HL-60 (cell line): ENCODE results near the gene PIGT.

ENCODE experiments used
- POLR2AphosphoS5 ChIP-seq: IDR thresholded peaks from 2 replicates; pipeline ENCODE4 v1.6.1; 2012; ENCODE audit warnings: low read depth
- SPI1 ChIP-seq: IDR thresholded peaks from 2 replicates; pipeline ENCODE4 v1.6.1; 2012; ENCODE audit warnings: low read depth, mild to moderate bottlenecking, borderline replicate concordance
- TF ChIP-seq, protein P1 (sequence below): IDR thresholded peaks from one replicate; pipeline ENCODE4 v1.5.1; 2011; ENCODE audit warnings: low read length, control low read depth, inconsistent platforms; ENCODE audit not compliant: insufficient read depth
- TF ChIP-seq, protein P2 (sequence below): IDR thresholded peaks from 2 replicates; pipeline ENCODE4 v1.6.1; 2012; ENCODE audit warnings: low read depth; ENCODE audit not compliant: insufficient replicate concordance

- no peak for TF ChIP-seq POLR2AphosphoS5
- TF ChIP-seq, protein P1, sequence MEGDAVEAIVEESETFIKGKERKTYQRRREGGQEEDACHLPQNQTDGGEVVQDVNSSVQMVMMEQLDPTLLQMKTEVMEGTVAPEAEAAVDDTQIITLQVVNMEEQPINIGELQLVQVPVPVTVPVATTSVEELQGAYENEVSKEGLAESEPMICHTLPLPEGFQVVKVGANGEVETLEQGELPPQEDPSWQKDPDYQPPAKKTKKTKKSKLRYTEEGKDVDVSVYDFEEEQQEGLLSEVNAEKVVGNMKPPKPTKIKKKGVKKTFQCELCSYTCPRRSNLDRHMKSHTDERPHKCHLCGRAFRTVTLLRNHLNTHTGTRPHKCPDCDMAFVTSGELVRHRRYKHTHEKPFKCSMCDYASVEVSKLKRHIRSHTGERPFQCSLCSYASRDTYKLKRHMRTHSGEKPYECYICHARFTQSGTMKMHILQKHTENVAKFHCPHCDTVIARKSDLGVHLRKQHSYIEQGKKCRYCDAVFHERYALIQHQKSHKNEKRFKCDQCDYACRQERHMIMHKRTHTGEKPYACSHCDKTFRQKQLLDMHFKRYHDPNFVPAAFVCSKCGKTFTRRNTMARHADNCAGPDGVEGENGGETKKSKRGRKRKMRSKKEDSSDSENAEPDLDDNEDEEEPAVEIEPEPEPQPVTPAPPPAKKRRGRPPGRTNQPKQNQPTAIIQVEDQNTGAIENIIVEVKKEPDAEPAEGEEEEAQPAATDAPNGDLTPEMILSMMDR = no peak
- TF ChIP-seq, protein P2, sequence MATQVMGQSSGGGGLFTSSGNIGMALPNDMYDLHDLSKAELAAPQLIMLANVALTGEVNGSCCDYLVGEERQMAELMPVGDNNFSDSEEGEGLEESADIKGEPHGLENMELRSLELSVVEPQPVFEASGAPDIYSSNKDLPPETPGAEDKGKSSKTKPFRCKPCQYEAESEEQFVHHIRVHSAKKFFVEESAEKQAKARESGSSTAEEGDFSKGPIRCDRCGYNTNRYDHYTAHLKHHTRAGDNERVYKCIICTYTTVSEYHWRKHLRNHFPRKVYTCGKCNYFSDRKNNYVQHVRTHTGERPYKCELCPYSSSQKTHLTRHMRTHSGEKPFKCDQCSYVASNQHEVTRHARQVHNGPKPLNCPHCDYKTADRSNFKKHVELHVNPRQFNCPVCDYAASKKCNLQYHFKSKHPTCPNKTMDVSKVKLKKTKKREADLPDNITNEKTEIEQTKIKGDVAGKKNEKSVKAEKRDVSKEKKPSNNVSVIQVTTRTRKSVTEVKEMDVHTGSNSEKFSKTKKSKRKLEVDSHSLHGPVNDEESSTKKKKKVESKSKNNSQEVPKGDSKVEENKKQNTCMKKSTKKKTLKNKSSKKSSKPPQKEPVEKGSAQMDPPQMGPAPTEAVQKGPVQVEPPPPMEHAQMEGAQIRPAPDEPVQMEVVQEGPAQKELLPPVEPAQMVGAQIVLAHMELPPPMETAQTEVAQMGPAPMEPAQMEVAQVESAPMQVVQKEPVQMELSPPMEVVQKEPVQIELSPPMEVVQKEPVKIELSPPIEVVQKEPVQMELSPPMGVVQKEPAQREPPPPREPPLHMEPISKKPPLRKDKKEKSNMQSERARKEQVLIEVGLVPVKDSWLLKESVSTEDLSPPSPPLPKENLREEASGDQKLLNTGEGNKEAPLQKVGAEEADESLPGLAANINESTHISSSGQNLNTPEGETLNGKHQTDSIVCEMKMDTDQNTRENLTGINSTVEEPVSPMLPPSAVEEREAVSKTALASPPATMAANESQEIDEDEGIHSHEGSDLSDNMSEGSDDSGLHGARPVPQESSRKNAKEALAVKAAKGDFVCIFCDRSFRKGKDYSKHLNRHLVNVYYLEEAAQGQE = no peak
- no peak for TF ChIP-seq SPI1
Measured at GRCh38 chr20:45470262-45470931, 54.5 kb downstream of the PIGT start.
